ENCODE data around the gene ZC3H7A.

ZC3H7A gene

DNA sequence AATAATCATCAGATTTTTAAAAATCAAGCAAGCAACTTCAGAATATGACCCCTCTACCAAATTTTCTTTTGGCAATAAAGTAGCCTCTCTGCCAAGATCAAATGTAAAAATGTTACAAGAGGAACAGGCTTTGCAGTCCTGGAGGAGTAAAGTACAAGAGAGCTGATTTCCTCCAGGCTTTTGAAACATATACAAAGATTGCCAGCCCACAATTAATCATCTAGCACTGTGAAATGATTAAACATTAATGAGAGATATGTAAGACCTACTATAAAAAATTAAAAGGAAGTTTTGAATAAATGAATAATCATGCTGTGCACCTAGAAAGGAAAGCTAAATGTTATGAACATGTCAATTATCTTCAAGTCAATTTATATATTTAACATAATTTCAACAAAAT lies 80.7 kb downstream of the ZC3H7A start:
- POLR2A ChIA-PET = no interaction called here
- CTCF ChIA-PET = interaction anchor here (1.0 to 4.0 kb wide), 3 partner anchors 185 to 320 kb away, joined by 4 to 32 read pairs (median 31); no protein-coding TSS in a partner anchor

DNA sequence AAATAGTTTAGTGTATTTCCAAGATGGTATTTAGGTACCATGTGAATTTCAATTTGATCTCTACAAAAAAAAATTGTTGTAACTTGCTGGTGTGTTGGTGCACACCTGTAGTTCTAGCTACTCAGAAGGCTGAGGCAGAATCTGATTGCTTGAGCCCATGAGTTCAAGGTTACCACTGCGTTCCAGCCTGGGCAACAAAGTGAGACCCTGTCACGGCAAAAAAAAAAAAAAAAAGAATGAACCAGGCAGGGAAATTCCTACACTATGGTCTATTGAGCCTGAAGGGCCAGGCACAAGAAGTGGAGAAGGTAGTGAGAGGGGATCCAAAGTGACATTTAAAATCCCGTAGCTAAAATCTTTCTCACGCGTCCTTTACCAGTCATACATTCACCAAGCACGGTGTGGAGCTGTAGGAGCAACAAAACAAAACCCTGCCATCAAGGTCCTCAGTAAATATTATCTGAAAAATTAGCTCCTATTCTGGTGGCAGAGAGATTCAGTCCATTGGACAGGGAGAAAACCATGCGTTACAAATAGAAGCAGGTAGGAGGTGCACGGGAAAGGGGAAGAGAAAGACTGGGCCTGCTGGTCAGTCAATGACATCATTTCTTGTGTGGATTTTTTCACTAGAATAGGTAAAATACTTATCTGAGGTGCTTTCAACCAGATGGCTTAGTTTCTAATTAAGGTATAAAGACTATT lies 81.7 kb downstream of the ZC3H7A start:
- ChIA-PET POLR2A (interaction anchor here (0.7 kb wide), 1 partner anchor 131 kb away, joined by 4 read pairs; no protein-coding TSS in a partner anchor), CTCF (interaction anchor here (0.6 to 5.0 kb wide), 24 partner anchors 7 to 752 kb away, joined by 3 to 32 read pairs (median 4); no protein-coding TSS in a partner anchor)
- TF ChIP-seq, protein P1, sequence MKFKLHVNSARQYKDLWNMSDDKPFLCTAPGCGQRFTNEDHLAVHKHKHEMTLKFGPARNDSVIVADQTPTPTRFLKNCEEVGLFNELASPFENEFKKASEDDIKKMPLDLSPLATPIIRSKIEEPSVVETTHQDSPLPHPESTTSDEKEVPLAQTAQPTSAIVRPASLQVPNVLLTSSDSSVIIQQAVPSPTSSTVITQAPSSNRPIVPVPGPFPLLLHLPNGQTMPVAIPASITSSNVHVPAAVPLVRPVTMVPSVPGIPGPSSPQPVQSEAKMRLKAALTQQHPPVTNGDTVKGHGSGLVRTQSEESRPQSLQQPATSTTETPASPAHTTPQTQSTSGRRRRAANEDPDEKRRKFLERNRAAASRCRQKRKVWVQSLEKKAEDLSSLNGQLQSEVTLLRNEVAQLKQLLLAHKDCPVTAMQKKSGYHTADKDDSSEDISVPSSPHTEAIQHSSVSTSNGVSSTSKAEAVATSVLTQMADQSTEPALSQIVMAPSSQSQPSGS (tag by site-specific recombination; IDR thresholded peaks at IDR 0.05; ENCODE audit: low read depth) = peak; percentile 57
- no peak for TF ChIP-seq ZNF248 (tag by site-specific recombination; IDR thresholded peaks at IDR 0.05)
- Histone ChIP-seq H3K4me3 (ENCODE audit: low read depth, low read length) (no peak overlapping the region), H3K27ac (ENCODE audit: extremely low read depth, low read depth, low read length) (no peak overlapping the region), H3K9me3 (ENCODE audit: control insufficient read depth, insufficient read depth, low read depth, low read length) (no peaks in the 10 kb centered on the region), H3K36me3 (ENCODE audit: control insufficient read depth in 2 of 2, insufficient read depth in 1 of 2, low read length in 2 of 2) (peaks cover 22 to 42% of the 10 kb centered on the region in 2 experiments), H3K4me1 (ENCODE audit: control insufficient read depth, insufficient read depth, low read length) (no peaks in the 10 kb centered on the region)

More for the DNA sequence above, 80.7 kb downstream of the ZC3H7A start:
- Histone ChIP-seq H3K36me3 (ENCODE audit: control insufficient read depth in 2 of 2, insufficient read depth in 1 of 2, low read length in 2 of 2) (peaks cover 30 to 41% of the 10 kb centered on the region in 2 experiments), H3K4me3 (ENCODE audit: low read depth, low read length) (no peak overlapping the region), H3K9me3 (ENCODE audit: control insufficient read depth, insufficient read depth, low read depth, low read length) (no peaks in the 10 kb centered on the region), H3K27ac (ENCODE audit: extremely low read depth, low read depth, low read length) (no peak overlapping the region), H3K4me1 (ENCODE audit: control insufficient read depth, insufficient read depth, low read length) (no peaks in the 10 kb centered on the region)
- TF ChIP-seq ZNF658 (tag by site-specific recombination; IDR thresholded peaks at IDR 0.05) (no peak), ZNF221 (tag by site-specific recombination; IDR thresholded peaks at IDR 0.05; ENCODE audit: borderline replicate concordance) (no peak), ZNF473 (tag by site-specific recombination; IDR thresholded peaks at IDR 0.05) (no peak), ZNF654 (tag by site-specific recombination; IDR thresholded peaks at IDR 0.05; ENCODE audit: low read depth) (no peak), ZNF184 (tag by site-specific recombination; IDR thresholded peaks at IDR 0.05) (no peak), KLF16 (tag by site-specific recombination; IDR thresholded peaks at IDR 0.05) (no peak), ZNF777 (tag by site-specific recombination; IDR thresholded peaks at IDR 0.05; ENCODE audit: borderline replicate concordance) (no peak), MYNN (tag by site-specific recombination; IDR thresholded peaks at IDR 0.05; ENCODE audit: borderline replicate concordance) (no peak), TCF7L2 (IDR thresholded peaks at IDR 0.05; ENCODE audit: borderline replicate concordance, low read depth, low read length) (no peak), ZNF501 (tag by site-specific recombination; IDR thresholded peaks at IDR 0.05) (no peak), GLI4 (tag by site-specific recombination; IDR thresholded peaks at IDR 0.05) (no peak), ZFP37 (tag by site-specific recombination; IDR thresholded peaks at IDR 0.05) (no peak), OVOL3 (tag by site-specific recombination; IDR thresholded peaks at IDR 0.05) (no peak), ZNF792 (tag by site-specific recombination; IDR thresholded peaks at IDR 0.05) (no peak), ZNF664 (tag by site-specific recombination; IDR thresholded peaks at IDR 0.05) (no peak), ZNF248 (tag by site-specific recombination; IDR thresholded peaks at IDR 0.05) (no peak), HOXD13 (CRISPR knock-in tag; IDR thresholded peaks at IDR 0.05; ENCODE audit: borderline replicate concordance) (no peak), ZBTB21 (tag by site-specific recombination; IDR thresholded peaks at IDR 0.05) (no peak)
- TF ChIP-seq, protein P2, sequence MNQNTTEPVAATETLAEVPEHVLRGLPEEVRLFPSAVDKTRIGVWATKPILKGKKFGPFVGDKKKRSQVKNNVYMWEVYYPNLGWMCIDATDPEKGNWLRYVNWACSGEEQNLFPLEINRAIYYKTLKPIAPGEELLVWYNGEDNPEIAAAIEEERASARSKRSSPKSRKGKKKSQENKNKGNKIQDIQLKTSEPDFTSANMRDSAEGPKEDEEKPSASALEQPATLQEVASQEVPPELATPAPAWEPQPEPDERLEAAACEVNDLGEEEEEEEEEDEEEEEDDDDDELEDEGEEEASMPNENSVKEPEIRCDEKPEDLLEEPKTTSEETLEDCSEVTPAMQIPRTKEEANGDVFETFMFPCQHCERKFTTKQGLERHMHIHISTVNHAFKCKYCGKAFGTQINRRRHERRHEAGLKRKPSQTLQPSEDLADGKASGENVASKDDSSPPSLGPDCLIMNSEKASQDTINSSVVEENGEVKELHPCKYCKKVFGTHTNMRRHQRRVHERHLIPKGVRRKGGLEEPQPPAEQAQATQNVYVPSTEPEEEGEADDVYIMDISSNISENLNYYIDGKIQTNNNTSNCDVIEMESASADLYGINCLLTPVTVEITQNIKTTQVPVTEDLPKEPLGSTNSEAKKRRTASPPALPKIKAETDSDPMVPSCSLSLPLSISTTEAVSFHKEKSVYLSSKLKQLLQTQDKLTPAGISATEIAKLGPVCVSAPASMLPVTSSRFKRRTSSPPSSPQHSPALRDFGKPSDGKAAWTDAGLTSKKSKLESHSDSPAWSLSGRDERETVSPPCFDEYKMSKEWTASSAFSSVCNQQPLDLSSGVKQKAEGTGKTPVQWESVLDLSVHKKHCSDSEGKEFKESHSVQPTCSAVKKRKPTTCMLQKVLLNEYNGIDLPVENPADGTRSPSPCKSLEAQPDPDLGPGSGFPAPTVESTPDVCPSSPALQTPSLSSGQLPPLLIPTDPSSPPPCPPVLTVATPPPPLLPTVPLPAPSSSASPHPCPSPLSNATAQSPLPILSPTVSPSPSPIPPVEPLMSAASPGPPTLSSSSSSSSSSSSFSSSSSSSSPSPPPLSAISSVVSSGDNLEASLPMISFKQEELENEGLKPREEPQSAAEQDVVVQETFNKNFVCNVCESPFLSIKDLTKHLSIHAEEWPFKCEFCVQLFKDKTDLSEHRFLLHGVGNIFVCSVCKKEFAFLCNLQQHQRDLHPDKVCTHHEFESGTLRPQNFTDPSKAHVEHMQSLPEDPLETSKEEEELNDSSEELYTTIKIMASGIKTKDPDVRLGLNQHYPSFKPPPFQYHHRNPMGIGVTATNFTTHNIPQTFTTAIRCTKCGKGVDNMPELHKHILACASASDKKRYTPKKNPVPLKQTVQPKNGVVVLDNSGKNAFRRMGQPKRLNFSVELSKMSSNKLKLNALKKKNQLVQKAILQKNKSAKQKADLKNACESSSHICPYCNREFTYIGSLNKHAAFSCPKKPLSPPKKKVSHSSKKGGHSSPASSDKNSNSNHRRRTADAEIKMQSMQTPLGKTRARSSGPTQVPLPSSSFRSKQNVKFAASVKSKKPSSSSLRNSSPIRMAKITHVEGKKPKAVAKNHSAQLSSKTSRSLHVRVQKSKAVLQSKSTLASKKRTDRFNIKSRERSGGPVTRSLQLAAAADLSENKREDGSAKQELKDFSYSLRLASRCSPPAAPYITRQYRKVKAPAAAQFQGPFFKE (tag by site-specific recombination; IDR thresholded peaks at IDR 0.05; ENCODE audit: borderline replicate concordance) = no peak
- TF ChIP-seq, protein P3, sequence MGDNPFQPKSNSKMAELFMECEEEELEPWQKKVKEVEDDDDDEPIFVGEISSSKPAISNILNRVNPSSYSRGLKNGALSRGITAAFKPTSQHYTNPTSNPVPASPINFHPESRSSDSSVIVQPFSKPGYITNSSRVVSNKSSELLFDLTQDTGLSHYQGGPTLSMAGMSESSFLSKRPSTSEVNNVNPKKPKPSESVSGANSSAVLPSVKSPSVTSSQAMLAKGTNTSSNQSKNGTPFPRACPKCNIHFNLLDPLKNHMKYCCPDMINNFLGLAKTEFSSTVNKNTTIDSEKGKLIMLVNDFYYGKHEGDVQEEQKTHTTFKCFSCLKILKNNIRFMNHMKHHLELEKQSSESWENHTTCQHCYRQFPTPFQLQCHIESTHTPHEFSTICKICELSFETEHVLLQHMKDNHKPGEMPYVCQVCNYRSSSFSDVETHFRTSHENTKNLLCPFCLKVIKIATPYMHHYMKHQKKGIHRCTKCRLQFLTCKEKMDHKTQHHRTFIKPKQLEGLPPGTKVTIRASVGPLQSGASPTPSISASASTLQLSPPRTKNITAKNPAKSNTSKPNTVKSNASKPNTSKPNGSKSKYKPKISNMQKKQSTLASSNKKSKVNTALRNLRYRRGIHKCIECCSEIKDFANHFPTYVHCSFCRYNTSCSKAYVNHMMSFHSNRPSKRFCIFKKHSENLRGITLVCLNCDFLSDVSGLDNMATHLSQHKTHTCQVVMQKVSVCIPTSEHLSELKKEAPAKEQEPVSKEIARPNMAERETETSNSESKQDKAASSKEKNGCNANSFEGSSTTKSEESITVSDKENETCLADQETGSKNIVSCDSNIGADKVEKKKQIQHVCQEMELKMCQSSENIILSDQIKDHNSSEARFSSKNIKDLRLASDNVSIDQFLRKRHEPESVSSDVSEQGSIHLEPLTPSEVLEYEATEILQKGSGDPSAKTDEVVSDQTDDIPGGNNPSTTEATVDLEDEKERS (tag by site-specific recombination; IDR thresholded peaks at IDR 0.05) = no peak
